SU-DHL-6 (cell line): ENCODE measurements around the gene SH3BP2.

Experiments used
- H2AFZ ChIP-seq: fragments of 200-600 bp; sonication (generic); 2 replicates; pipeline ENCODE4 v1.6.1; 2014; ENCODE audit warnings: low read depth, mild to moderate bottlenecking, moderate library complexity, mixed read lengths, antibody characterized with exemption, low read length; ENCODE audit not compliant: severe bottlenecking
- H3F3A ChIP-seq: fragments of 200-600 bp; shearing (Covaris generic); 2 replicates; pipeline ENCODE4 v1.6.0; 2016; ENCODE audit warnings: antibody characterized with exemption, mild to moderate bottlenecking; ENCODE audit not compliant: insufficient read depth
- H3K27ac ChIP-seq: fragments of 200-600 bp; sonication (generic); 2 replicates; pipeline ENCODE4 v1.5.1; 2016; ENCODE audit warnings: low read depth, mild to moderate bottlenecking, low read length, moderate library complexity, mixed read lengths
- H3K27me3 ChIP-seq: fragments of 200-600 bp; sonication (generic), shearing (Covaris generic); 2 replicates; pipeline ENCODE4 v1.6.0; 2014; ENCODE audit warnings: mild to moderate bottlenecking, low read length
- H3K36me3 ChIP-seq: fragments of 200-600 bp; sonication (generic); 2 replicates; pipeline ENCODE4 v1.6.1; 2014; ENCODE audit warnings: mild to moderate bottlenecking, low read length, mixed read lengths
- H3K4me2 ChIP-seq: fragments of 300-600, 200-600 bp; shearing (Covaris generic), sonication (generic); 2 replicates; pipeline ENCODE4 v1.6.0; 2014; ENCODE audit warnings: low read length, low read depth, mild to moderate bottlenecking; ENCODE audit not compliant: poor library complexity, severe bottlenecking
- H3K4me3 ChIP-seq: fragments of 200-600 bp; sonication (generic); 2 replicates; pipeline ENCODE4 v1.5.1; 2014; ENCODE audit warnings: antibody characterized with exemption, low read length, mild to moderate bottlenecking, mixed read lengths; ENCODE audit not compliant: insufficient read depth, poor library complexity, severe bottlenecking
- H3K79me2 ChIP-seq: fragments of 200-600 bp; sonication (generic); 2 replicates; pipeline ENCODE4 v1.6.1; 2014; ENCODE audit warnings: mild to moderate bottlenecking, low read length, moderate library complexity; ENCODE audit not compliant: insufficient read depth
- H3K9ac ChIP-seq: fragments of 200-600 bp; sonication (generic); 2 replicates; pipeline ENCODE4 v1.7.0; 2014; ENCODE audit warnings: mild to moderate bottlenecking, low read length
- H3K9me2 ChIP-seq: fragments of 200-600 bp; sonication (generic); replicated peaks from 2 replicates; pipeline ENCODE4 v1.6.1; 2014; ENCODE audit warnings: low read length; ENCODE audit not compliant: insufficient read depth
- H3K9me3 ChIP-seq: fragments of 200-600 bp; sonication (generic); 2 replicates; pipeline ENCODE4 v1.6.1; 2014; ENCODE audit warnings: low read length, mixed read lengths; ENCODE audit not compliant: insufficient read depth
- H4K20me1 ChIP-seq: fragments of 200-600 bp; sonication (generic); 2 replicates; pipeline ENCODE4 v1.6.1; 2014; ENCODE audit warnings: low read depth, mild to moderate bottlenecking, antibody characterized with exemption, low read length, moderate library complexity, mixed read lengths
- CTCF ChIP-seq: fragments of 200-600 bp; sonication (generic); IDR thresholded peaks from one replicate; pipeline ENCODE4 v1.5.1; 2017; ENCODE audit warnings: antibody characterized with exemption, mild to moderate bottlenecking, low read length, moderate library complexity; ENCODE audit not compliant: insufficient read depth, poor library complexity, severe bottlenecking
- EZH2phosphoT487 ChIP-seq: fragments of 200-600 bp; sonication (generic), shearing (Covaris generic); conservative IDR thresholded peaks from 2 replicates; pipeline ENCODE4 v1.6.1; 2018; ENCODE audit warnings: mild to moderate bottlenecking, antibody characterized with exemption, low read length, moderate library complexity, mixed read lengths

SH3BP2 gene

GRCh38 chr4:2813446-2814405 lies 20.8 kb downstream of the SH3BP2 start:
- no peaks in the 10 kb centered on the region for H4K20me1 ChIP-seq
- no peaks in the 10 kb centered on the region for H3K9me2 ChIP-seq
- H3K79me2 ChIP-seq = no peaks in the 10 kb centered on the region
- no peak for TF ChIP-seq CTCF
- TF ChIP-seq EZH2phosphoT487 = no peak
- 0 out of 2 replicates have a peak, but pooled peaks cover 3% of the 10 kb centered on the region for H3F3A ChIP-seq
- H3K9me3 ChIP-seq = no peaks in the 10 kb centered on the region
- H2AFZ ChIP-seq = no peak overlapping the region
- no peaks in the 10 kb centered on the region for H3K36me3 ChIP-seq
- H3K9ac ChIP-seq = no peak overlapping the region
- H3K4me2 ChIP-seq = peak overlapping the region; percentile 61
- no peaks in the 10 kb centered on the region for H3K27me3 ChIP-seq
- H3K27ac ChIP-seq = no peak overlapping the region
- H3K4me3 ChIP-seq = no peak overlapping the region

- Histone ChIP-seq H3K9me2 (no peaks in the 10 kb centered on the region), H3K79me2 (no peaks in the 10 kb centered on the region), H2AFZ (no peak overlapping the region), H3K27me3 (no peaks in the 10 kb centered on the region), H3K27ac (no peak overlapping the region), H3K36me3 (no peaks in the 10 kb centered on the region), H3F3A (0 out of 2 replicates have a peak, but pooled peaks cover 3% of the 10 kb centered on the region), H3K9me3 (no peaks in the 10 kb centered on the region), H3K9ac (no peak overlapping the region), H3K4me3 (no peak overlapping the region), H3K4me2 (no peak overlapping the region), H4K20me1 (no peaks in the 10 kb centered on the region)
- no peak for TF ChIP-seq CTCF
- no peak for TF ChIP-seq EZH2phosphoT487
Measured at GRCh38 chr4:2814627-2815270, 21.9 kb downstream of the SH3BP2 start.

GRCh38 chr4:2816401-2816954 lies 23.6 kb downstream of the SH3BP2 start:
- Histone ChIP-seq H3K79me2 (no peaks in the 10 kb centered on the region), H3K9ac (no peak overlapping the region), H3K4me2 (no peak overlapping the region), H4K20me1 (no peaks in the 10 kb centered on the region), H3K4me3 (no peak overlapping the region), H3F3A (0 out of 2 replicates have a peak, but pooled peaks cover 3% of the 10 kb centered on the region), H3K27me3 (no peaks in the 10 kb centered on the region), H3K27ac (no peak overlapping the region), H3K36me3 (no peaks in the 10 kb centered on the region), H2AFZ (no peak overlapping the region), H3K9me3 (no peaks in the 10 kb centered on the region), H3K9me2 (no peaks in the 10 kb centered on the region)
- TF ChIP-seq CTCF (no peak), EZH2phosphoT487 (no peak)
